Subcutaneous abdominal adipose tissue (tissue), 5 donors: ENCODE results near the gene HMCN1.
"Not testable (repeated sequence)": the region's sequence is repeated elsewhere in the genome, so short reads cannot be mapped to it uniquely, and the experiment has no call there.

Experiments
- H3K27ac ChIP-seq: one replicate; pipeline ENCODE4 v1.7.0; 2013; ENCODE audit warnings: low read depth, mild to moderate bottlenecking, inconsistent platforms, low read length, moderate library complexity
- H3K27me3 ChIP-seq, 5 donors: one replicate each; pipeline ENCODE4 v1.7.0; 2013; ENCODE audit warnings: low read length in 5 of 5, inconsistent platforms in 1 of 5; ENCODE audit not compliant: control insufficient read depth in 5 of 5, insufficient read depth in 4 of 5
- H3K36me3 ChIP-seq, 5 donors: one replicate each; pipeline ENCODE4 v1.7.0; 2013; ENCODE audit warnings: low read length in 5 of 5; ENCODE audit not compliant: control insufficient read depth in 5 of 5, insufficient read depth in 5 of 5
- H3K4me1 ChIP-seq, 5 donors: one replicate each; pipeline ENCODE4 v1.7.0; 2013; ENCODE audit warnings: low read length in 5 of 5, mild to moderate bottlenecking in 3 of 5, moderate library complexity in 1 of 5; ENCODE audit not compliant: control insufficient read depth in 5 of 5, insufficient read depth in 5 of 5
- H3K4me3 ChIP-seq, 5 donors: one replicate each; pipeline ENCODE4 v1.7.0; 2013; ENCODE audit warnings: low read length in 5 of 5, low read depth in 1 of 5
- H3K9ac ChIP-seq, 5 donors: one replicate each; pipeline ENCODE4 v1.7.0; 2013; ENCODE audit warnings: low read length in 5 of 5, mild to moderate bottlenecking in 4 of 5, moderate library complexity in 3 of 5
- H3K9me3 ChIP-seq, 5 donors: one replicate each; pipeline ENCODE4 v1.7.0; 2013; ENCODE audit warnings: low read length in 5 of 5; ENCODE audit not compliant: control insufficient read depth in 5 of 5
- donor health status: healthy.
- donor health status: healthy.
- donor health status: healthy.
- donor health status: healthy.
- donor health status: healthy.

Gene HMCN1

DNA sequence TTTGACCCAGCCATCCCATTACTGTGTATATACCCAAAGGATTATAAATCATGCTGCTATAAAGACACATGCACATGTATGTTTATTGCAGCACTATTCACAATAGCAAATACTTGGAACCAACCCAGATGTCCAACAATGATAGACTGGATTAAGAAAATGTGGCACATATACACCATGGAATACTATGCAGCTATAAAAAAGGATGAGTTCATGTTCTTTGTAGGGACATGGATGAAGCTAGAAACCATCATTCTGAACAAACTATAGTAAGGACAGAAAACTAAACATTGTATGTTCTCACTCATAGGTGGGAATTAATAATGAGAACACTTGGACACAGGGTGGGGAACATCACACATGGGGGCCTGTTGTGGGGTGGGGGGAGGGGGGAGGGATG, 477.4 kb downstream of the HMCN1 start:
- peaks cover 6 to 19% (median 14%) of the 10 kb centered on the region in 5 donors for H3K4me1 ChIP-seq
- H3K36me3 ChIP-seq, H3K9me3 ChIP-seq, H3K4me3 ChIP-seq, H3K9ac ChIP-seq, H3K27me3 ChIP-seq, H3K27ac ChIP-seq: not testable (repeated sequence)

DNA sequence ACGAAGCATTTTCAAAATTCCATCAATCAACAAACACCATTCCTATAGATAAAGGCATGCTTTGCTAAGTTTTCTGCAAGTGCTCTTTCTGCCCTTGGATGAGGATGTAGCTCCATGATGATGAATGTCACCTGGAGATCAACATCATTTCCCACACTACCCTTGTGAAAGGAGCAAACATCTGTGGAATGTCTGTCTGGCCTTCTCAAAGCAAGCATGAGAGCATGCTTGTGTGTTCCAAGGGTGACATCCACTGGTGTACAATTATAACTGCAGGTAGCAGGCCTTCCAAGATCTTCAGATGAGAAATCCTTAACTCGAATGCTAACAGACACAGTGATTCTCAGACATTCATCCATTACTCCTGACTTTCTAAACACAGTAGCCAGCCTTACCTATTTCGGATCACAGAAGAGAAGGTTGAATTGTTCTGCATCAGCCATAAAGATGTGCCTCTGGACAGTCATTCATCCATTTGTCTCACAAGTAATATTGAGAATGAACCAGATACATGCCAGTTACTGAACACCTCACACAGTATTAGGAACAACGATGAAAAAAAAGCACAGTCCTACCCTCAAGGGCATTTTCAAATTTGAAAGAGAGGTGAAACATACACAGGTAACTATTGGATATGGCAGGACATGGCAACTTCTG, 478.5 kb downstream of the HMCN1 start:
- H3K4me1 ChIP-seq = peaks cover 5 to 17% (median 10%) of the 10 kb centered on the region in 5 donors
- no peak overlapping the region for H3K4me3 ChIP-seq
- no peaks in the 10 kb centered on the region for H3K27me3 ChIP-seq
- H3K36me3 ChIP-seq = no peaks in the 10 kb centered on the region
- no peak overlapping the region for H3K27ac ChIP-seq
- H3K9me3 ChIP-seq = no peaks in the 10 kb centered on the region
- H3K9ac ChIP-seq = no peak overlapping the region

DNA sequence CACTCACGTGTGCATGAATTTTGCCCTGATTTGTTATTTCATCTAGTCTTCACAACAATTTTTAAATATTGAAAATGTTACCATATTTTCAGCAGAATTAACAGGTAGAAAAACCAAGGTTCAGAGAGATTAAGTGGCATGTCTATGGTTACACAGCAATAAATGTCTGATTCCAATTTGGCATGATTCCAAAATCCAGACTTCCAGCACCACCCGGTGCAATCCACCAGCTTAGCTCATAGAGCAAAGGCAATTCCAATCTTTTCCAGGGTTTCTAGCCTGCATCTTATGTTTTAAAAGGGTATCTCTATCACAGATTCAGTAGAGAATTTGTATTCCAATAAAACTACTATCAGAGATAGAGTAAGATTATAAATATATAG, 479.0 kb downstream of the HMCN1 start:
- H3K9me3 ChIP-seq = no peaks in the 10 kb centered on the region
- H3K9ac ChIP-seq = no peak overlapping the region
- H3K27ac ChIP-seq = no peak overlapping the region
- peaks cover 2 to 13% (median 4%) of the 10 kb centered on the region in 5 donors for H3K4me1 ChIP-seq
- H3K36me3 ChIP-seq = no peaks in the 10 kb centered on the region
- no peaks in the 10 kb centered on the region for H3K27me3 ChIP-seq
- no peak overlapping the region for H3K4me3 ChIP-seq

DNA sequence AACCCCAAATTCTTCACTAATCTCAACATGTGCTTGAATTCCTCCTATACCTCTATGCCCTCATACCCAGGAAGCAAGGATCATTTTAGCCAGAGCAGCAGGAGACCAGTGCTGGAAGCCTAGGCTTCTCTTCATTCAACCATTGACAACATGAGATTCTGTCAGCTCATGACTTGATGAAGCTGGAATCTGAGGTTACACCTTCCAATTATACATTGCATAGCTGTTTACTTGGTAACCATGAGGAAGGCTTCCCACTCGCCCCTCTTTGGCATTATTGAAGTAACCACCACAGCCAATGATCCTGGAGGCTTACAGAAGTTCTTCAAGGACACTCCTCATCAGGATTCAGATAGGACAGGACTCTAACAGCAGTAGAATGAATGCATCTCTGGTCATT, 480.6 kb downstream of the HMCN1 start:
- Histone ChIP-seq H3K4me1 (peaks cover 0 to 8% (median 0%) of the 10 kb centered on the region in 5 donors), H3K9ac (no peak overlapping the region), H3K4me3 (no peak overlapping the region), H3K27ac (no peak overlapping the region), H3K27me3 (no peaks in the 10 kb centered on the region), H3K36me3 (no peaks in the 10 kb centered on the region), H3K9me3 (no peaks in the 10 kb centered on the region)

DNA sequence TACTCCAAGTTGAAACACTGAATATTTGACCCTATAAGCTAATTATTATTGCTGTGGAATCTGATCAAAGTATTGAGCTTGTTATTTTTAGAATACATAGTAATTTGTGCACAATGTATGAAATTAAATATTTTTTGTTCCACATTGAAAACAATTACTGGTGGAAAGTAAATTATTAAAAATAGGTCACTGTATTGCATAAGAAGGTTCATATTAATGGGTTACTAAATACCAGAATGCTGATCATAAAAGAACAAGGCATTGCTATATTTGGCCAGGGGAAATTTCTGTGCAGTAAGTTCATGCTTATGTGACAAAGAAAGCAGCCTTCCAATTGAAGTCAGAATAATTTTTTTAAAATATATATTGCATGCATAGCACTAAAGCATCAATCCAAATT, 481.4 kb downstream of the HMCN1 start:
- no peaks in the 10 kb centered on the region for H3K27me3 ChIP-seq
- no peak overlapping the region for H3K9ac ChIP-seq
- H3K4me3 ChIP-seq = no peak overlapping the region
- H3K4me1 ChIP-seq = peaks cover 0 to 4% (median 0%) of the 10 kb centered on the region in 5 donors
- H3K36me3 ChIP-seq = no peaks in the 10 kb centered on the region
- H3K9me3 ChIP-seq = no peaks in the 10 kb centered on the region
- H3K27ac ChIP-seq = no peak overlapping the region

DNA sequence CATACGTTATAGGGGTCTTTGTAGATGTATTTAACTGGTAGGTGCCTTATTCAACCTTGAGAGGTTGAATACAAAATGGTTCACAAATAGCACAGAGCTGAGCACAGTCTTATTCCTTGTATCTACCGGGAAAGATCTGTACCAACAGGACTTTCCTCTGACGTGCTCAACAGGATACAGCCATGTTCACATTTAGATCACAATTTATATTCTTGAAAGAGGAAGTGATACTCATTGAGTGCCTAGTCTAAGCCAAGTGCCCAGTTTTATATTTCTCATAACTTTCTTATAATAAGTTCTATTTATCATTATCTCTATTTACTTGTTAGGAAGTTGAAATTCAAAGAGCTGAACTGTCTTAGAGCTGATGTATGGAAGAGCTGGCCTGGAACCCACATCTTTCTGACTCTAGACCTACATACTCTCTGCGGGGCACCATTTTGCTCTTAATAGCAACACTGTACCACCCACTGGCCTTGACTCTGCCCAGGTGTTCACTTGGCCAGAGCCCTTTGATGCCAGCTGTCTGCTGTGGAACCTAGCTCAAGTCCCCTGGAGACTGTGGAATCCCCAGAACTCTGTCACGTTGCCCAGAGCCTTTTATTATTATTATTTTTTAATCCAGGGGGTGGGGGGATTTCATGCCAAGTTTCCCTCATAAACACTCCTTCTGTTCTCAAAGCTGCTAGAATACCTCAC, 484.6 kb downstream of the HMCN1 start:
- no peak overlapping the region for H3K4me3 ChIP-seq
- H3K27me3 ChIP-seq = no peaks in the 10 kb centered on the region
- no peaks in the 10 kb centered on the region for H3K9me3 ChIP-seq
- no peaks in the 10 kb centered on the region for H3K4me1 ChIP-seq
- no peaks in the 10 kb centered on the region for H3K36me3 ChIP-seq
- H3K9ac ChIP-seq = no peak overlapping the region
- H3K27ac ChIP-seq = no peak overlapping the region

DNA sequence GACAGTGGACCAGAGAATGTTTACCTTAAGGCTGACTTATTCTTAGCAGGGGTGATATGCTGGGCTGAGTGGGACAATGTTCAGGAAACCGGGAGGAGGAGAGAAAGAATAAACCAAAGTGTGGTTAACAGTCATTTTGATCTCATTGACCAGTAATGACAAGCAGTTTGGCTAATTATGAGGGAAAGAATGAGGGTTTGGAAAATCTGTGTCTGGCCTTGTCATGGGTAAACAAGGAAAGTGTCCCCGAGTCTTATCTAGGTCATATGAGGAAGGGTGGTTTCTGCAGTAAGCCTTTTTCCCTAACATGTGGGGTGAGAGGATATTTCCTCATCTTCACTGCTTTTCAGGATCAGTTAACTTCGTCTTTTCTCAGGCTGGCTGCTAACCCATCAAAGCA, 485.9 kb downstream of the HMCN1 start:
- Histone ChIP-seq H3K9me3 (no peaks in the 10 kb centered on the region), H3K36me3 (no peaks in the 10 kb centered on the region), H3K9ac (no peak overlapping the region), H3K27me3 (no peaks in the 10 kb centered on the region), H3K27ac (no peak overlapping the region), H3K4me1 (no peaks in the 10 kb centered on the region), H3K4me3 (no peak overlapping the region)

DNA sequence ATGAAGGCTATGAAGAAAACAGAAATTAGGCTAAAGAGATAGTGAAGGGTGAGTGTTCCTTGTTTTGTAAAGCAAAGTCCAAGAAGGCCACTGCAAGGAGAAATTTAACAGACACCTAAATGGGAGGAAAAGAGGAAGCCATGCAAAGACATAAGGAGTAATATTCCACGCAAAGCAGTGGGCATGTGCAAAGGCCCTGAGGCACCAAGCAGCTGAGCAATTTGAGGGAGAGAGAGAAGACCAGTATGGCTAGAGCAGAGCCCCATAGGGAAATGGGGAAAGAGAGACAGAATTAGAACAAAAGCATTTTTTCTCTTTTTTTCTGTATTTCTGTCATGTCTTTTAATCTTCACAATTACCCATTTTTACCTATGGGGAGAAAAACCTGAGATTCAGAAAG, 486.7 kb downstream of the HMCN1 start:
- Histone ChIP-seq H3K27me3 (no peaks in the 10 kb centered on the region), H3K4me3 (no peak overlapping the region), H3K36me3 (no peaks in the 10 kb centered on the region), H3K4me1 (no peaks in the 10 kb centered on the region), H3K9me3 (no peaks in the 10 kb centered on the region), H3K27ac (no peak overlapping the region), H3K9ac (no peak overlapping the region)

DNA sequence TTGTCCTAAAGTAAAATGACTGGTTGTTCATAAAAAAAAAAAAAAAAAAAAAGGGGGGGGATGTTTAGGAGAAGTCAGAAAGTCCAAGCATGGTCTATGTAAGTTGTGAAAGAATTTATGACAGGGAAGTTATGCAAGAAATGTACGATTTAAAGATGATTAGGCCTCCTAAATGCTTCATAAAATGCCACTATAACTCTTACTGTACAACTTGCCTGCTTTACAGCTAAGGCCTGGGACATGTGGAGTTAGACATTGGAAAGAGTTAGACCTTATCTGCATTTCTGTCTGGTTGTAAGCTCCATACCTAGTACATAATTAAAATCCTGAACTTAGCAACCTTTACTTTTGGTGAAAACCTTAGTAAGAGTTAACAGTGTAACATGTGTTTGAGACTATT, 490.9 kb downstream of the HMCN1 start:
- Histone ChIP-seq H3K9ac (no peak overlapping the region), H3K36me3 (no peaks in the 10 kb centered on the region), H3K27ac (no peak overlapping the region), H3K4me1 (no peaks in the 10 kb centered on the region), H3K4me3 (no peak overlapping the region), H3K9me3 (no peaks in the 10 kb centered on the region), H3K27me3 (no peaks in the 10 kb centered on the region)

DNA sequence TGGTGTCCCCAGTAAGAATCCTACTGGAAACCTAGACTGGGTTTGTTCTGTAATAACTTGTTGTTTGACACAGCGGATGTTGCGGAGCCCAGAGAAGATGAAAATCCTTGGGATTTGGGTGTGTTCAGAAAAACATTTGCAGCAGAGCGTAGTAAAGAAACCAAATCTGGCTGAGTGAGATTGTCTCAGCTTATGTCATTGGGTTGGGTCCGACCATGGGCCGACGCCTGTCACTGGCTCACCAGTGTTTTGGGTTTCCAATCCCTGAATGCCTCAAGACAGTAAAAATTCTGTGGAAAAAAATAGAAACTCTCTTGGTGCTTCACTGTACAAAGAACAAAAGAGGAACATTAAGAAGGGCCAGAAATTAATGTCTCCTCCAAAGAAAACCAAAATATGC, 494.6 kb downstream of the HMCN1 start:
- H3K4me3 ChIP-seq = no peak overlapping the region

More for the DNA sequence above, 494.6 kb downstream of the HMCN1 start:
- no peak overlapping the region for H3K27ac ChIP-seq
- no peaks in the 10 kb centered on the region for H3K4me1 ChIP-seq
- H3K27me3 ChIP-seq = no peaks in the 10 kb centered on the region
- H3K36me3 ChIP-seq = no peaks in the 10 kb centered on the region
- H3K9ac ChIP-seq = no peak overlapping the region
- H3K9me3 ChIP-seq = no peaks in the 10 kb centered on the region
